HG03558 (cell line): ENCODE measurements around the gene MVP.
"Not testable (repeated sequence)": the region's sequence is repeated elsewhere in the genome, so short reads cannot be mapped to it uniquely, and the experiment has no call there.

Experiments used
- ATAC-seq: cut with Tn5 transposase; IDR thresholded peaks from one replicate; pipeline ENCODE4 v1.9.1; 2021; ENCODE audit warnings: moderate number of reproducible peaks; ENCODE audit not compliant: unreplicated experiment; ENCODE audit errors: extremely low read depth

MVP gene

DNA sequence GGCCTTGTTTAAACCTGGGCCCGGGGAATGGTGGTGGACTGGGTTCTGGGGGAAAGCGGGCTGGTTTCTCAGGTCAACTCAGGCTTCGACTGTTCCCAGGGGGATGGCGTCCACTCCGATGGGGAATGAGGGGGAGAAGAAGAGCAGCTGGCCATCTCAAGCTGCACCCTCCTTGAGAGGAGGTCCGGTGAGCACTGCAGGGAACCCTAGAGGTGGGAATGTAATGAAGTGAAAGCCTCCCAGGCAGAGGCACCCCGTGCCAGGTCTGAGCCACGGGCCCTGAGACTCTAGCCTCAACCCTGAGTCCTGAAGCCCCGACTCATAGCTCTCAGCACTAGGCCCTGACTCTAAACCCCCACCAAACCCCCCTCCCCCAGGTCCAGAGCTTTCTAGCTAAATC lies 43.9 kb downstream of the MVP start:
- ATAC-seq: no peak

DNA sequence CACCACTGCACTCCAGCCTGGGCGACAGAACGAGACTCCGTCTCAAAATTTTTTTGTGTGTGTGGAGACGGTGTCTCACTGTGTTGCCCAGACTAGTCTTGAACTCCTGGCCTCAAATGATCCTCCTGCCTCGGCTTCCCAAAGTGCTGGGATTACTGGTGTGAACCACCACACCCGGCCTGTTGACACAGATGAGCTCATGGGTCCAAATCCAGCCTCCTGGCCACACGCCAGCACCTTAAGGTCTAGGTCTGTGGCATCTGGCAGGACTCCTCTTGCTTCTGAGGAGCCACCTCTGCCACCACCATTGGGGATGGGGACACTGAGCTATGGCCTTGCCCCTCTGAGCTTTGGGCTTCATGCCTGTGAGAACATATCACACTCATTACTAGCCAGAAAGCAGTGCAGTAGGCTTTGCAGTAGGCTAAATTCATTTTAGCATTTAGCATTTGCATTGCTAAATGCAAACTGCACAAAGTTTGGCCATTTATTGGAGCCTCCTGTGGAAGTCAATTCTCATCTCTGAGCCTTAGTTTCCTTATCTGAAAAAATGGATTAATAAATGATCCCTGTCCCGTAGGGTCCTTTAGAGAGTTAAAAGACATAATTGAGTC lies 48.2 kb downstream of the MVP start:
- ATAC-seq: no peak

DNA sequence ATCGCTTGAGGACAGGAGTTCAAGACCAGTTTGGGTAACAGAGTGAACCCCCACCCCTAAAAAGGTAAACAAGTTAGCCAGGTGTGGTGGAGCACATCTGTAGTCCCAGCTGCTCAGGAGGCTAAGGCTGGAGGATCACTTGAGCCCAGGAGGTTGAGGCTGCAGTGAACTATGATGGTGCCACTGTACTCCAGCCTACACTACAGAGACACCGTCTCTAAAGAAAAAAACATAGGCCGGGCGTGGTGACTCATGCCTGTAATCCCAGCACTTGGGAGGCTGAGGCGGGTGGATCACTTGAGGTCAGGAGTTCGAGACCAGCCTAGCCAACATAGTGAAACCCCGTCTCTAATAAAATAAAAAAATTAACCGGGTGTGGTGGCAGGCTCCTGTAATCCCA lies 48.8 kb downstream of the MVP start:
- not testable (repeated sequence) for ATAC-seq

DNA sequence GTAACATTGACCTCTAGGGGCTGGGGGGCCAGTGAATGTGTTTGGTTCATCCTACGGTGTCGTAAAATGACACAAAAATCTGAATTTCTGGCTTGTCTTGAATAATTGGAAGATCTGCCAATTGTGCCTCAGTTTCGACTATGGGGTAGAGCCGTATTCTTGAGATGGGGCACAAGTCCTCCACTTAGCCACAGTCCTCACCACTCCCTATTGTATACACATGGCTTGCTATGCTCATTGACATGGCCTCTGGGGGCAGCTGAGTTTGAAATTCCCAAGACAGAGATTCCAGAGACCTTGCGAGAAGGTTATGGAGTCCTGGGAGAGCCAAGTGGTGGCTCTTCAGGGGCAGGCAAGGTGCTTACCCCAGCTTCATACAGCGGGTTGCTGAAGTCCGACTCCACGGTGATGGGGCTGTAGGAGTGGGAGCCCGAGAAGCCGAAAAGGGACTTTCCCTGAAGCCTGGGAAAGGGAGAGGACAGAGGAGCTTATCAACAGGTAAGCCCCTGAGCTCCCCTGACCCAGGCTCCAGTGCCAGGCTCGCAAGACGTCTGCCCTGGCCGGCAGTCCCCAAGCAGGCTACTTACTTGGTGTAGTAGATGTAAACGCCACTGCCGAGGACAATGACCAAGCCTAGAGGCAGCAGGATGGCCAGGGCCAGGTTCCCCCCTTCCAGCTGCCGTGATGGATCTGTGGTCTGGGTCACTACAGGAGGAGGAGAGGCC lies 51.7 kb downstream of the MVP start:
- ATAC-seq: no peak

- no peak for ATAC-seq
Observed at GRCh38 chr16:29873319-29873718, 53.1 kb downstream of the MVP start.

GRCh38 chr16:29875206-29875605 lies 54.9 kb downstream of the MVP start:
- ATAC-seq: no peak

DNA sequence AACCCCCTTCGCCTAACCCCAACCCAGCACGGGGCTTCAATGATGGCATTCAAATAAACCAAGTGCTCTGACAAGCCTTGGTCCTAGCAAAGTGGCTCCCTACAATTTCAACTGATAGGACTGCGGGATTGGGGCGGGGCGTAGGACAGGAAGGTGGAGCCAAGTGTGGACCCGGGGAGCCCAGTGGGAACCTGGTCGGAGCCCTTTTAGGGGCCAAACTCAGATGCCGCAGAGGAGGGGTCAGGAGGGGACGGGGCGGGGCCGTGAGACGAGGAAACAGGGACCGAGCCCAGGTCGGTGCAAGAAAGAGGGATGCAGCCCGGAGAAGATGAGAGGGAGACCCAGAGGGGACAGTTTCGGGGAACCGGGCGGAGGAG lies 55.9 kb downstream of the MVP start:
- no peak for ATAC-seq

DNA sequence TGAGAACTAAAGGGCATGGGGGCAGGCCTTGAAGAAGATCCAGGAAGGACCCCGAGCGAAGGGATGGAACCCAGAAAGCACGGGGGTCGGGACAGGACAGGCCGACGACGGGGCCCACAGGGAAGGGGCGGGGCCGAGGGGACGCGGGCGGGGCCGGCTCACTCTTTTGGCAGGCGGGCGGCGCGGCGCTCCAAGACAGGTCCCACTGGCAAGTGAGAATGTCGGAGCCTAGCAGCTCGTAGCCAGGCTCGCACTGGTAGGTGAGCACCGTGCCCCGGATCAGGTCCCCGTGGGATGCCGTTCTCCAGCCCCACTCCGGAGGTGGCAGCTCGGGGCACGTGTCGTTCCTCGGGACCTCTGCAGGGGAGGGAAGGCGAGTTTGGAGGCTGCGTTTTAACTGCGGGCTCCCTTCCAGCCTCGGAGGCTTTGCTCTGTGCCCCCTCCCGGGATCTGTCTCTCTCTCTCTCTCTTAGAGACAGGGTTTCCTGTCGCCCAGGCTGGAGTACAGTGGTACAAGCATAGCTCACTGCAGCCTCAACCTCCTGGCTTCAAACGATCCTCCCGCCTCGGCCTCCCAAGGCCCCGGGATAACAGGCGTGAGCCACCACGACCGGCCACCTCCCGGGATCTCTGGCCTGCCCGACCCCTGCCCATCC lies 56.5 kb downstream of the MVP start:
- ATAC-seq: no peak

- no peak for ATAC-seq
Observed at GRCh38 chr16:29877266-29877961, 57.2 kb downstream of the MVP start.

DNA sequence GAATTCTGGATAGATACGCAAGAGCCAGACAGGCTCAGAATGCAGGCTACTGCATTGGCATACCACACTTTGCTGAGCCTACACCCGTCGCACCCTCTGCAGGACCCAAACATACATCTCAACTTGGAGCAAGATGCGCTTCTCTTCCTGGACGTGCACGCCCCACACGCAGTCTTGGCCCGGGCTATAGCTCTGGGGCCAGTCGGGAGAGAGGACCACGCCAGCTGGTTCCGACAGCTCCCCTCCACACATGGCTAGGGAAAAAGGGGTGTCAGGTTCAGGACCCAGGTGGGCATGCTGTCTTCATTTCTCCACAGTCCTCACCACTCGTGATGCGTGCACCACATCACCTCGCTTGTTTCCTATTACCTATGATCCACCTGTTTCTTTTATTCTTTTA lies 57.9 kb downstream of the MVP start:
- ATAC-seq: no peak

- ATAC-seq: no peak
Observed at GRCh38 chr16:29881050-29881449, 60.8 kb downstream of the MVP start.

- ATAC-seq: no peak
Observed at GRCh38 chr16:29883987-29884386, 63.7 kb downstream of the MVP start.

DNA sequence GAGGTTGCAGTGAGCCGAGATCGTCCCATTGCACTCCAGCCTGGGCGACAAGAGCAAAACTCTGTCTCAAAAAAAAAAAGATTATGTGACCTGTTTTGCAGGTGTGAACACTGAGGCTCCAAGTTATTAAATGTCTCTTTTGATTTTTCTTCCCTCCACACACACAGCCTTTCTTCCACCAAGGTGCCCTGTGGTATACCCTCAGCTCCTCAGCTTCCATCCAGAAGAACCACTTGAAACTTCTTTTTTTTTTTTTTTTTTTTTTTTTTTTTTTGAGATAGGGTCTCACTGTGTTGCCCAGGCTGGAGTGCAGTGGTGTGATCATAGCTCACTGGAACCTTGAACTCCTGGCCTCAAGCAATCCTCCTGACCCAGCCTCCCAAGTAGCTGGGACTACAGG lies 69.1 kb downstream of the MVP start:
- not testable (repeated sequence) for ATAC-seq

DNA sequence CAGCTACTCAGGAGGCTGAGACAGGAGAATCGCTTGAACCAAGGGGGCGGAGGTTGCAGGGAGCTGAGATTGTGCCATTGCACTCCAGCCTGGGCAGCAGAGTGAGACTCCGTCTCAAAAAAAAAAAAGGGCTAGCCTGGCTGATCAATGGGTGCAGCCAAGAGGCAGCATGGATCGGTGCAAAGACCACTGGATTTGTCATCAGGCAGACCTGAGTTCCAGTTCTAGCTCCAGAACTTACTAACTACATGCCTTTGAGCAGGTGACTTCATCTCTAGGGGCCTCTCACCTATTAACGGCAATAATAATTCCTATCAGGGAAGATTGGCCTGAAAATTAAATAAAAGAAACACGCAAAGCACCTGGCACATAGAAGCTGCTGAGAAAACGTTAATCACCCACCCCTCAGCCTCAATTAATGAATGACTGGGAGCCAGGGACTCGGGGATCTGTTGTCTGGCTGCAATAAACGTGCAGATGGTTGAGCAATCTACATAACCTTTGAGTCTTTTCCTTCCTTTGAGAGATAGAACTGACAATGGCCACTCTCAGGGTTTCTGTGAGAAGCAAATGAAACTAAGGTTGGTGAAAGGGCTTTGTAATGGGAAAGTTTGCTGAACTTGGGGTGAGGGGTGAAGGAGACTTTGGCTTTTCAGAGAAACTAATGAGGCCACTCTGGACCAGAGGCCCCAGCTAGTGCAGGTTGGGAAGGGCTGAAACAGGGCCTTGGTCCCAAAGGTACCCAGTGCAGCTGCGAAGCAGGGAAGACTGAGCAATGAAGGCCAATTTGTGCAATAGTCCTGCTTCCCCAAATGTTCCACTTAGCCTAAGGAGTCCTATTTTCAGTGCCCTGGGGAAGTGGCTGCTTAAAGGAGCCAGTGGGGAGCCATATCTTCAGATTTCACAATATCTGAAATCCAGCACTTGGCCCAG lies 71.5 kb downstream of the MVP start:
- no peak for ATAC-seq

DNA sequence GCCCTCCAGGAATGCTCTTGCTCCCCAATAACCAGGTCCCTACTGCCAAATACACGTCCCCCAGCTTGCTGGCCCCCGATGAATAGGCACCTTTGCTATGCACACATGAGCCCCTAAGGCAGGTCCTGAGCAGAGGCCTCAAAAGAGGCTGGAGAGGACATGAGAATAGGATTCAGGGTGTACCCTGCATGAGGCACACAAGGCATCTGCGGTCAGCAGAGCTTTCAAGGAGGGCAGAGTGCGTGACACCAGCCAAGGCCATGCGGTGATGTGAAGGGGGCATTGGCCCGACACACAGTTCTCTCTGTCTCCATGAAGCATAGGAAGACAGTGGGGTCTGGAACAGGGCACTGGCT lies 72.2 kb downstream of the MVP start:
- no peak for ATAC-seq

DNA sequence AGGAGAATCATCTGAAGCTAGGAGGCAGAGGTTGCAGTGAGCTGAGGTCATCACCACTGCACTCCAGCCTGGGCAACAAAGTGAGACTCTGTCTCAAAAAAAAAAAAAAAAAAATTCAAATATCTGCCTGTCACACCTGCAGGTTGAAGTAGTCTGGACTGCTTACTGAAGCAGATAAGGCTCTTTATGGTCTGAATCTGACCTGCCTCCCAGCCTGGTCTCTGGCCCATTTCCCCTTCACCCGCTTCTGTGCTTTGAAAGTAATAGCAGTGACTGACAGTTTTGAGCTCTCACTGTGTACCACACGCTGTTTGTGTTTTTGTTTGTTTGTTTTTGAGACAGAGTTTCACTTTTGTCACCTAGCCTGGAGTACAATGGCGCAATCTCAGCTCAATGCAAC lies 73.3 kb downstream of the MVP start:
- no peak for ATAC-seq

DNA sequence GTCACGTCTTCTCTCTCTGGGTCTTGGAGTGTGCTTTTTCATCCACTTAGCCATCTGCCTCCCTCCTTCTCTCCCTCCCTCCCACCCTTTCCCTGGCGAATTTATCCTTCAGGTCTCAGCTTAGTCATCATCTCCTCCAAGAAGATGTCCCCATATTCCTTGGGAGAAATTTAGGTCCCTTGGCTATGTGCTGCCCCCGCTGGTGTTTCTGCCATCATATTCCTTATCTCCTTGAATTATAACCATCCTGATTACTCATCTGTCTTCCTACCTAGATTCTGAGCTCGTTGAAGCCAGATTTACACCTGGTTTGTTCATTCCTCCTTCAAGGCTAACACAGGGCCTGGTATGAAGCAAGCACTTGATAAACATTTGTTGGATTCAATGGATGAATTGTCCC lies 74.1 kb downstream of the MVP start:
- no peak for ATAC-seq

DNA sequence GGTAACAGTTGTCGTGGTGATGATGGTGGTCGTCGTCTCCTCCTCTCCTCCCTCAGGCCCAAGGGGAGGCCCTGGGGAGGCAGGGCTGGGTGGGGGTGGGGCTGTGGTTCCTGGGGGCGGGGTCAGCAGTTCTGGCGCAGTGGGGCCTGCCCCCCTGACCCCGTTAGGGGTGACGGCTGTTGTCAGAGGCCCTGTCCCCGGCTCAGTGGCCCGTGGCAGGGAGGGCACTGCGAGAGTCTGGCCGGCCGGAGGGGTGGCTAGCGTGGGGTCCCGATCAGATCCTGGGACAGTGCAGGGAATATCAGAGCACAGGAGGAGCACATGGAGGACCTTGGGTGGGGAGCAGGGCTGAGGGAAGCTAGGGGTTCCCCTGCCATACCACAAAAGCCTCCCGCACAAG lies 76.6 kb downstream of the MVP start:
- ATAC-seq: no peak

GRCh38 chr16:29897333-29897732 lies 77.1 kb downstream of the MVP start:
- no peak for ATAC-seq
